DND-41 (cell line): Measurements from ENCODE around the gene FUNDC2.

ENCODE experiments used
- CTCF ChIP-seq: IDR thresholded peaks from 2 replicates; pipeline ENCODE4 v1.5.1; 2012; ENCODE audit warnings: borderline replicate concordance, low read length, moderate library complexity, mild to moderate bottlenecking; ENCODE audit not compliant: poor library complexity, severe bottlenecking; ENCODE audit errors: extremely low read depth
- EZH2 ChIP-seq: IDR thresholded peaks from 3 replicates; pipeline ENCODE4 v1.6.1; 2012; ENCODE audit warnings: borderline replicate concordance, low read depth, mild to moderate bottlenecking, moderate library complexity, low read length, inconsistent platforms; ENCODE audit not compliant: severe bottlenecking

- TF ChIP-seq EZH2 (no peak), CTCF (no peak)
These were observed 60.5 kb downstream of the FUNDC2 start for GRCh38 chrX:155086961-155087735.
